Ovary (tissue), 3 donors: ENCODE measurements around the gene NFIA.
"Not testable (repeated sequence)": the region's sequence is repeated elsewhere in the genome, so short reads cannot be mapped to it uniquely, and the experiment has no call there.

ENCODE experiments used
- CTCF ChIP-seq, 3 donors: fragments of 450-650 bp in 2 of 3; fragments of 200-600 bp in 1 of 3; IDR thresholded peaks; one replicate each; pipeline versions ENCODE4 v1.5.1 to v1.8.0; 2016 to 2022; ENCODE audit warnings: antibody characterized with exemption in 3 of 3, mild to moderate bottlenecking in 1 of 3
- POLR2A ChIP-seq: fragments of 450-650 bp; IDR thresholded peaks from one replicate; pipeline ENCODE4 v1.6.1; 2017; ENCODE audit warnings: antibody characterized with exemption, mild to moderate bottlenecking, moderate library complexity
- donor health status: DM: no; HTN: no; CAD: no.

- TF ChIP-seq CTCF (IDR thresholded peaks at IDR 0.05); POLR2A: not testable (repeated sequence)
Observed at GRCh38 chr1:61126843-61127242, 44.5 kb downstream of the NFIA start.
